GM10266 (cell line): ENCODE measurements around the gene TMEM123.
A peak's percentile ranks its signal among the peaks of the same experiment; 100 is the strongest.
"Not testable (repeated sequence)": the region's sequence is repeated elsewhere in the genome, so short reads cannot be mapped to it uniquely, and the experiment has no call there.

Experiments used
- DNase-seq: peaks from one replicate; pipeline ENCODE4 v3.0.0; 2012; ENCODE audit errors: extremely low spot score
- TF ChIP-seq, protein P1 (sequence below): IDR thresholded peaks from 2 replicates; pipeline ENCODE4 v1.5.1; 2012; ENCODE audit warnings: mild to moderate bottlenecking, low read depth; ENCODE audit not compliant: control insufficient read depth, insufficient read depth; ENCODE audit errors: missing control alignments

TMEM123 gene

GRCh38 chr11:102377891-102378290, 74.7 kb downstream of the TMEM123 start:
- TF ChIP-seq, protein P1, sequence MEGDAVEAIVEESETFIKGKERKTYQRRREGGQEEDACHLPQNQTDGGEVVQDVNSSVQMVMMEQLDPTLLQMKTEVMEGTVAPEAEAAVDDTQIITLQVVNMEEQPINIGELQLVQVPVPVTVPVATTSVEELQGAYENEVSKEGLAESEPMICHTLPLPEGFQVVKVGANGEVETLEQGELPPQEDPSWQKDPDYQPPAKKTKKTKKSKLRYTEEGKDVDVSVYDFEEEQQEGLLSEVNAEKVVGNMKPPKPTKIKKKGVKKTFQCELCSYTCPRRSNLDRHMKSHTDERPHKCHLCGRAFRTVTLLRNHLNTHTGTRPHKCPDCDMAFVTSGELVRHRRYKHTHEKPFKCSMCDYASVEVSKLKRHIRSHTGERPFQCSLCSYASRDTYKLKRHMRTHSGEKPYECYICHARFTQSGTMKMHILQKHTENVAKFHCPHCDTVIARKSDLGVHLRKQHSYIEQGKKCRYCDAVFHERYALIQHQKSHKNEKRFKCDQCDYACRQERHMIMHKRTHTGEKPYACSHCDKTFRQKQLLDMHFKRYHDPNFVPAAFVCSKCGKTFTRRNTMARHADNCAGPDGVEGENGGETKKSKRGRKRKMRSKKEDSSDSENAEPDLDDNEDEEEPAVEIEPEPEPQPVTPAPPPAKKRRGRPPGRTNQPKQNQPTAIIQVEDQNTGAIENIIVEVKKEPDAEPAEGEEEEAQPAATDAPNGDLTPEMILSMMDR, result no peak
- DNase-seq, result no peak

DNA sequence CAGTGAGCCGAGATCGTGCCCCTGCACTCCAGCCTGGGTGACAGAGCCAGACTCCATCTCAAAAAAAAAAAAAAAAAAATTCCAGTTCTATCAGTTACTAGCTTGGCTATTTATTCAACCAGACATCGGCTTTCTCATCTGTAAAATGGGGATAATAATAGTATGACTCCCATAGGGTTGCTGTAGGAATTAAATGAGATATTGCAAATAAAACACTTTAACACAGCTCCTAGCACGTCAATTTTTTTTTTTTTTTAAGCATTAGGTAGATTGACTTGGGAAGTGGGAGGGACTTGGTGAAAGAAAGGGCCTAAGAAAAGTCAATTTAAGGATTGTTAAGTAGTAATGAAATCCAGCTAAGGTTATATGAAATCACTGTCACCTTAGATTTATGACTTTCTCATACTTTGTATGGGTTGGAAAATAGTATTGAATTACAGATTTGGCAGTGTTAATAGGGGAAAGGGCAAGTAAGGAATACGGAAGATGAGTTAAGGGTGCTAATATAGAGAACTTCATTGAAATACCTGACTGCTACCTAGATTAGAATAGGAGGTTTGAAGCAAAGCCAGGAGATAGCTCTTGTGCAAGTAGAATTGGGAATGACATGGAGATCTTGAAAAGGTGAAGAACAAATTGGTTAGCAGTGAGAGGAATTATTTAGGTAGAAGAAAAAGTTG, 76.7 kb downstream of the TMEM123 start:
- DNase-seq, result no peak
- TF ChIP-seq, protein P1, result no peak

GRCh38 chr11:102374633-102375424, 77.7 kb downstream of the TMEM123 start:
- DNase-seq, result not testable (repeated sequence)

DNA sequence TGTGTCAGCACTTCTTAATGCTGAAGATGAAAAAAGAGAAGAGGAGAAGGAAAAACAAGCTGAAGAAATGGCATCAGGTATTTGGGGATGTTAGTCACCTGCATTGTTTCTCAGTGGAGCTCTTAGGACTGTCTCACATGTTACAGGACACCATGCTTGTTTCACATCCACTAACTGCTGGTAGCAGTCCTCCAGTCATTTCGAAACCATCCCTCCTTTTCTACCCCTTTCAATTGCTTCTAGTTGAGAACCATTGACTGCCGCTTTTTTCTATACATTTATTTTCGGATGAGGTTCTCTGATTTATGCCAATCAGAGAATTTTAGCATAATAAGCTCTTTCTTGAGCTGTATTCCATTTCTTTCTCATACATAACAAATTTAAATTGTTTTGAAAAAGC, 84.1 kb downstream of the TMEM123 start:
- DNase-seq, result peak; percentile 74
- TF ChIP-seq, protein P1, result no peak

DNA sequence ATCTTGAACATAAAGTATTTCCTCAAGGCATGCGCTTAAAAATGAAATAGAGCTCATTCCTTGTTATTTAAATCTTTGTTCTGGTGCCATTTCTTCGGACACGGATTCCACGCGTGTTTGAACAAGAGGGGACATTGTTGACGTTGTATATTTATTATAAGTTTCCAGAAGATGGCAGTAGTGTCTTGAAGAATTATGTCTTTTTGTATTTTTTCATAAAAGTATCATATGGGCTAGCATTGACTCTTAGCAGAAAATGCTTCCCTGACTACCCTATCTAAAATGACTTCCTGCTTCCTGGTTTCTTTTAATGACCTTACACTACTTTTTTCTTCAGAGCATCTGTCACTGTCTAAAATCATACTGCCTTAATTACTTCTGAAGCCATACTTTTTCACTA, 85.2 kb downstream of the TMEM123 start:
- no peak for DNase-seq
- TF ChIP-seq, protein P1, result peak; percentile 11

- no peak for DNase-seq
- TF ChIP-seq, protein P1, result no peak
Observed at GRCh38 chr11:102364991-102365390, 87.6 kb downstream of the TMEM123 start.

- DNase-seq, result no peak
- TF ChIP-seq, protein P1, result no peak
Observed at GRCh38 chr11:102361086-102362031, 91.2 kb downstream of the TMEM123 start.
